Stimulated activated naive B cell treated with anti-CD40 and anti-IgM and Interleukin-4, amounts not matched to agents 10 μg/mL and 1 μg/mL and 100 μg/mL, for 72 hours (primary cell): Measurements from ENCODE around the gene RNF38.
"Not testable (repeated sequence)": the region's sequence is repeated elsewhere in the genome, so short reads cannot be mapped to it uniquely, and the experiment has no call there.

Experiments used
- ATAC-seq, 2 donors: fragments of 150-1000 bp; cut with Tn5 transposase; replicated peaks; 2 replicates each; pipeline ENCODE4 v1.10.0; 2021; ENCODE audit warnings: moderate library complexity in 1 of 2
- DNase-seq: peaks from one replicate; pipeline ENCODE4 v3.0.0; 2021
- H3K27ac Mint-ChIP-seq: one replicate; pipeline ENCODE4 v1.8.0; 2022; ENCODE audit warnings: mild to moderate bottlenecking, mixed read lengths
- H3K27me3 Mint-ChIP-seq, 2 donors: one replicate each; pipeline ENCODE4 v1.8.0; 2022; ENCODE audit warnings: mixed read lengths in 2 of 2
- H3K36me3 Mint-ChIP-seq, 2 donors: one replicate each; pipeline ENCODE4 v1.8.0; 2022; ENCODE audit warnings: mixed read lengths in 2 of 2, mild to moderate bottlenecking in 1 of 2
- H3K4me1 Mint-ChIP-seq, 2 donors: one replicate each; pipeline ENCODE4 v1.8.0; 2022; ENCODE audit warnings: mixed read lengths in 2 of 2, mild to moderate bottlenecking in 1 of 2
- H3K4me3 Mint-ChIP-seq, 2 donors: one replicate each; pipeline ENCODE4 v1.8.0; 2022; ENCODE audit warnings: mild to moderate bottlenecking in 2 of 2, mixed read lengths in 2 of 2, moderate library complexity in 1 of 2
- H3K9me3 Mint-ChIP-seq, 2 donors: one replicate each; pipeline ENCODE4 v1.8.0; 2022; ENCODE audit warnings: mixed read lengths in 2 of 2, mild to moderate bottlenecking in 1 of 2

The RNF38 gene

GRCh38 chr9:36315283-36315682 is 84.8 kb downstream of the RNF38 start:
- no peak overlapping the region for H3K4me3 Mint-ChIP-seq

DNA sequence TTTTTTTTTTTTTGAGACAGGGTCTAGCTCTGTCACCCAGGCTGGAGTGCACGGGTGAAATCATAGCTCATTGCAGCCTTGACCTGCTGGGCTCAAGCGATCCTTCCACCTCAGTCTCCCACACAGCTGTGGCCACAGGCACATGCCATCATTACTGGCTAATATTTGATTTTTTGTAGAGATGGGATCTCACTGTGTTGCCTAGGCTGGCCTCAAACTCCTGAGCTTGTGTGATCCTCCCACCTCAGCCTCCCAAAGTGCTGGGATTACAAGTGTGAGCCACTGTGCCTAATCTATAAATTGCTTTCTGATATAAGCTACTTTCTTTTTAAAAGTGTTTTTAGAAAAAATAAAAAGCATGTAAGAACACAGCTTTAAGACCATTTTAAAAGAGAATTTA is 85.3 kb downstream of the RNF38 start:
- Mint-ChIP-seq H3K4me3 (no peak overlapping the region), H3K9me3 (no peaks in the 10 kb centered on the region), H3K27me3 (peaks cover 10 to 11% of the 10 kb centered on the region in 2 donors), H3K36me3 (no peaks in the 10 kb centered on the region), H3K4me1 (no peaks in the 10 kb centered on the region), H3K27ac (no peak overlapping the region)
- ATAC-seq = no peak
- no peak for DNase-seq

More at GRCh38 chr9:36315283-36315682, 84.8 kb downstream of the RNF38 start:
- DNase-seq (no peak), ATAC-seq (no peak)
- Mint-ChIP-seq H3K9me3 (no peaks in the 10 kb centered on the region), H3K4me1 (no peaks in the 10 kb centered on the region), H3K27ac (no peak overlapping the region), H3K27me3 (peaks cover 10 to 11% of the 10 kb centered on the region in 2 donors), H3K36me3 (no peaks in the 10 kb centered on the region)

GRCh38 chr9:36306471-36307306 is 93.4 kb downstream of the RNF38 start:
- H3K27me3 Mint-ChIP-seq = peaks cover 0 to 5% of the 10 kb centered on the region in 2 donors
- H3K4me3 Mint-ChIP-seq = no peak overlapping the region
- ATAC-seq (no peak), DNase-seq (no peak)
- H3K9me3 Mint-ChIP-seq = no peaks in the 10 kb centered on the region
- no peak overlapping the region for H3K27ac Mint-ChIP-seq
- H3K36me3 Mint-ChIP-seq = peaks cover 0 to 3% of the 10 kb centered on the region in 2 donors
- peaks cover 0 to 3% of the 10 kb centered on the region in 2 donors for H3K4me1 Mint-ChIP-seq

DNA sequence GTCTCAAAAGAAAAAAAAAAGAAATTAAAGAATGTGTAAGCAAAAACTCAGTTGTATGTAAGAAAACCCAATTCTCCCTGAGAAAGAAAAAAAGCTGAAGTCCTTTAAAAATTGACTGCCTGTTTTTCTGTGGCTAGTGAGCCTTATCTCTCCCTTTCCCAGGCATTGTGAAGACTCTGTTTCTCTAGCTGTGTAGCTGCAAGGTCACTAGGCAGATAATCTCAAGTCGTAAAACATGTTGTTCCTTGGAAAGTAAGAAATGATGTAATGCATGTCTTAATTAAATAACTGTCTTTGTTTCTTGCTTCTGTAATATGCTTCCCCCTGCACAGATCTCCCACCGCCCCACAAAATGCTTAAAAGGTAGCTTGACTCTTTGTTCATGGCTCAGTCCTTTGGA is 95.7 kb downstream of the RNF38 start:
- not testable (repeated sequence) for H3K9me3 Mint-ChIP-seq, H3K4me3 Mint-ChIP-seq, DNase-seq, H3K4me1 Mint-ChIP-seq, ATAC-seq, H3K27ac Mint-ChIP-seq, H3K27me3 Mint-ChIP-seq, H3K36me3 Mint-ChIP-seq

GRCh38 chr9:36301227-36301626 is 98.8 kb downstream of the RNF38 start:
- H3K27ac Mint-ChIP-seq = no peak overlapping the region
- peaks cover 4% of the 10 kb centered on the region in 2 donors for H3K36me3 Mint-ChIP-seq
- ATAC-seq = no peak
- H3K4me1 Mint-ChIP-seq = no peaks in the 10 kb centered on the region
- no peak for DNase-seq
- no peaks in the 10 kb centered on the region for H3K9me3 Mint-ChIP-seq
- no peak overlapping the region for H3K4me3 Mint-ChIP-seq
- H3K27me3 Mint-ChIP-seq = peaks cover 0 to 5% of the 10 kb centered on the region in 2 donors

DNA sequence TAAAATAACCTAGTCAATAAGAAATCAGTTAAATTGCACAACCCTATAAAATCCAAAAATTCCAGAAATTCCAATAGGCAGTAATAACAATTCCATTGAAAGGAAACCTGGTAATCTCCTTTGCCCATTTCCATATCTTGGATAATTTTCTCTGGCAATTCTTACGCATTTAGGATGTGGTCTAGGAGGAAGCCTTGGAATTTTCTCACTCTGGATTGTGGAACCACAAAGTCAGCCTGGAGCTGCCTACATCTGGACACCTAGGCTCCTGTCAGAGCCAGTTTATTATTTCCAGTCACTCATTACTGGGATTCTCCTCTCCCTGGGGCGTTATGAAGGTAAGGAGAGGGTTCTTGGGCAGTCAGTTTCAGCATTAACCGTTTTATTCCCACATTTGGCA is 101.5 kb downstream of the RNF38 start:
- Mint-ChIP-seq H3K36me3 (peaks cover 4% of the 10 kb centered on the region in 2 donors), H3K27me3 (peaks cover 0 to 4% of the 10 kb centered on the region in 2 donors), H3K4me3 (no peak overlapping the region), H3K9me3 (no peaks in the 10 kb centered on the region), H3K4me1 (no peaks in the 10 kb centered on the region), H3K27ac (no peak overlapping the region)
- no peak for DNase-seq
- no peak for ATAC-seq

DNA sequence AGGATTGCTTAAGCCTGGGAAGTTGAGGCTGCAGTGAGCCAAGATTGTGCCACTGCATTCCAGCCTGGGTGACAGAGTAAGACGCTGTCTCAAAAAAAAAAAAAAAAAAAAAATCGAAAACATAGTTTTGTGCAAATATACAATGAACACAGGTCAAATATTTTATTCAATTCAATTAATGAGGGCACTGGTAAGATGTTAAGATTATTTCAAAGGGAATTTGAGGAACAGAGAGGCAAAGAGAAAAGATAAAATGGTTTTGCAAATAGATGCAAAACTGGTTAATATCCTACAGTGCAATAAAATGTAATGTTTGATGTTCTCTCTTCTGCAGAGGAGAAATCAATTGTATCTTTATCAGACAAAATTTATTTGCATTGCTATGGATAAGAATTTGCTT is 102.3 kb downstream of the RNF38 start:
- peaks cover 4 to 8% of the 10 kb centered on the region in 2 donors for H3K36me3 Mint-ChIP-seq
- ATAC-seq (no peak), DNase-seq (no peak)
- H3K9me3 Mint-ChIP-seq = no peaks in the 10 kb centered on the region
- H3K4me1 Mint-ChIP-seq = no peaks in the 10 kb centered on the region
- no peak overlapping the region for H3K27ac Mint-ChIP-seq
- no peak overlapping the region for H3K4me3 Mint-ChIP-seq
- H3K27me3 Mint-ChIP-seq = no peaks in the 10 kb centered on the region

- H3K27ac Mint-ChIP-seq, H3K4me1 Mint-ChIP-seq, H3K4me3 Mint-ChIP-seq, H3K27me3 Mint-ChIP-seq, H3K9me3 Mint-ChIP-seq, DNase-seq, H3K36me3 Mint-ChIP-seq, ATAC-seq: not testable (repeated sequence)
Observed at GRCh38 chr9:36294996-36295395, 105.1 kb downstream of the RNF38 start.

GRCh38 chr9:36293918-36294317 is 106.2 kb downstream of the RNF38 start:
- ATAC-seq (no peak), DNase-seq (no peak)
- H3K27me3 Mint-ChIP-seq = no peaks in the 10 kb centered on the region
- no peaks in the 10 kb centered on the region for H3K4me1 Mint-ChIP-seq
- no peak overlapping the region for H3K27ac Mint-ChIP-seq
- H3K36me3 Mint-ChIP-seq = peaks cover 3 to 7% of the 10 kb centered on the region in 2 donors
- H3K9me3 Mint-ChIP-seq = no peaks in the 10 kb centered on the region
- no peak overlapping the region for H3K4me3 Mint-ChIP-seq

GRCh38 chr9:36293171-36293570 is 106.9 kb downstream of the RNF38 start:
- ATAC-seq = no peak
- H3K27ac Mint-ChIP-seq = no peak overlapping the region
- no peak for DNase-seq
- no peaks in the 10 kb centered on the region for H3K27me3 Mint-ChIP-seq
- no peak overlapping the region for H3K4me3 Mint-ChIP-seq
- H3K36me3 Mint-ChIP-seq = peaks cover 1 to 7% of the 10 kb centered on the region in 2 donors
- H3K4me1 Mint-ChIP-seq = no peaks in the 10 kb centered on the region
- H3K9me3 Mint-ChIP-seq = no peaks in the 10 kb centered on the region

DNA sequence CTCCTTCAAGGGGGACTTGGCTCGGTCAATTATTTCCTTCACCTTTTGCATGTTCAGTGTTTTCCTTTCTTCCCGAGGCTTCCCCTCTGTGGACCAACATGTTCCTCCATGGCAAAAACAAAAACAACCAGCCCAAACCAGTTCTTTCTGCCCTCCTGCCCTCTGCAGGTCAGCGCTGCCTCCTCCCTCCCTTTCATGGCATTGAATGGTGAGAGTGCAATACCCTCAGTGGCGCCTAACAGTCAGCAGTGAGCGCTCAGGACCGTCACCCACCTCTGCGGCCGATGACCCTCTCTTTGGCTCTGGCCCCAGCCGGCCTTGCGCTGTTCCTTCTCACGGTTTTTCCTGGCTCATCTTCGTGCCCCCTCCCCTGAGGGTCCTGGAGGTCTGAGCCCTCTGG is 107.4 kb downstream of the RNF38 start:
- H3K27ac Mint-ChIP-seq = no peak overlapping the region
- no peak for DNase-seq
- H3K9me3 Mint-ChIP-seq = no peaks in the 10 kb centered on the region
- H3K4me3 Mint-ChIP-seq = no peak overlapping the region
- H3K36me3 Mint-ChIP-seq = peaks cover 0 to 7% of the 10 kb centered on the region in 2 donors
- no peaks in the 10 kb centered on the region for H3K4me1 Mint-ChIP-seq
- H3K27me3 Mint-ChIP-seq = no peaks in the 10 kb centered on the region
- ATAC-seq = no peak

GRCh38 chr9:36290996-36291395 is 109.1 kb downstream of the RNF38 start:
- DNase-seq = no peak
- peaks cover 0 to 7% of the 10 kb centered on the region in 2 donors for H3K36me3 Mint-ChIP-seq
- H3K4me3 Mint-ChIP-seq = no peak overlapping the region
- H3K27ac Mint-ChIP-seq = no peak overlapping the region
- no peaks in the 10 kb centered on the region for H3K27me3 Mint-ChIP-seq
- no peaks in the 10 kb centered on the region for H3K4me1 Mint-ChIP-seq
- ATAC-seq = no peak
- no peaks in the 10 kb centered on the region for H3K9me3 Mint-ChIP-seq

DNA sequence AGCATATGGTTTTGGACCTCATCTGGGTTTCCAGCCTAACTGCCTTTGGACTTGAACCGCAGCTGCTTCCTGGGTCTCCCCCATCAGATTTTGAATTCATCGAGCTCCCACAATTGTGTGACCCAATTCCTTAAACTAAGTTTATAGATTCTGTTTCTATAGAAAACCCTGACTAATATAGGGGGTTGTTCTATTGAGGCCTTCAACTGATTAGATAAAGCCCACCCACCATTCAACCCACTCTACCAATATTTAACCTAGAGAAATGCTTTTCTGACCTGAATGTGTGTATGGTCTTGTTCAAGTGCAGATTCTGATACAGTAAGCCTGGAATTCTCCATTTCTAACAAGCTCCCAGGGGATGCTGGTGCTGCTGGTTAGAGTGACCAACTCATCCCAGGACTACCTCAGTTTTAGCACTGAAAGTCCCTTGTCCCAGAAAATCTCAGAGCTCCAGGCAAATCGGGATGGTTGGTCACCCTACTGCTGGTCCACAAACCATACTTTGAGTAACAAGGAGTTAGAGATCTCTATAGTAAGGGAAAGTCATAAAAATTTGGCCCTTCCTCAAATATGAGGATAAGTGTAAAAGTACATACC is 110.1 kb downstream of the RNF38 start:
- H3K9me3 Mint-ChIP-seq = no peaks in the 10 kb centered on the region
- H3K27me3 Mint-ChIP-seq = no peaks in the 10 kb centered on the region
- H3K36me3 Mint-ChIP-seq = peaks cover 3 to 7% of the 10 kb centered on the region in 2 donors
- DNase-seq (no peak), ATAC-seq (no peak)
- no peaks in the 10 kb centered on the region for H3K4me1 Mint-ChIP-seq
- no peak overlapping the region for H3K27ac Mint-ChIP-seq
- H3K4me3 Mint-ChIP-seq = no peak overlapping the region

DNA sequence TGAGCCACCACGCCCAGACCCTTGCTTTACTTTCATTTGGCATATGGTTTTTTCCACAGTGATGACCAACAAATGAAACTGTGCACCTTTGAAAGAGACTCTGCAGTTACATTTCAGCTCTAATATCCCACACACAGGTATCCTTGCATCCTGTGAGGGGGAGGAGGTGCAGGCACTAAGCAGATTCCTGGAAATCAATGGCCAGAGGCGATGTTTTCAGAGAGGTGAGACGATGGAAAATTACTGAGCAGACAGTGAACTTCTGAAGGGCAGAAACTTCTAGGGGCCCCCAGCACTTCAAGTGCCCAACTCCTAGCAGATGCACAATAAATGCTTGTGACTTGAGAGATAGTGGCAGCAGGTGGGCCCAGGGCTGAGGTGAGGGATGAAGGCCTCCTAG is 112.0 kb downstream of the RNF38 start:
- no peak for ATAC-seq
- H3K9me3 Mint-ChIP-seq = no peaks in the 10 kb centered on the region
- H3K4me3 Mint-ChIP-seq = no peak overlapping the region

More for the DNA sequence above, 112.0 kb downstream of the RNF38 start:
- Mint-ChIP-seq H3K4me1 (no peaks in the 10 kb centered on the region), H3K27ac (no peak overlapping the region), H3K27me3 (no peaks in the 10 kb centered on the region), H3K36me3 (peaks cover 3 to 6% of the 10 kb centered on the region in 2 donors)
- DNase-seq = no peak
